Measurements from ENCODE around the gene LYZL2.
A peak's percentile ranks its signal among the peaks of the same experiment; 100 is the strongest.

LYZL2 gene

DNA sequence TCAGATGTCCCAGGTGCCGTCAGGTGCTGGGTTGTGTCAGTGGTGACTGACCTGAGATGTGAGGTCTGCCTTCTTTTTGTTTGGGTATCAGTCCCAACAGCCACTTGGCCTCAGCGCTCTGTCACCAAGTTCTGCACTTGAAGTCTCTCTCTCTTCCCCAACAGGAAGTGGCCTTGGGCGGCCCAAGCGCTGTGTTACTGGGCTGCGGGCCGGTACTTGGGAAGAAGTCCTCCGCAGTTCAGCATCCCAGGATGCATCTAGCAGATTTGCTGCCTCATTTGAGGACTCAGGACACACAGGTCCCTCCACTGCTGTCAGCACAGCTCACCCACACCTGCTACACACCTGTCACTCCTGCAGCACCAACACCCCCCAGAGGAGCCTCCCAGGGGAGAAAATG, 40.1 kb downstream of the LYZL2 start:
- FAIRE-seq = no peak

GRCh38 chr10:30587522-30588031, 42.0 kb downstream of the LYZL2 start:
- no peak for FAIRE-seq

DNA sequence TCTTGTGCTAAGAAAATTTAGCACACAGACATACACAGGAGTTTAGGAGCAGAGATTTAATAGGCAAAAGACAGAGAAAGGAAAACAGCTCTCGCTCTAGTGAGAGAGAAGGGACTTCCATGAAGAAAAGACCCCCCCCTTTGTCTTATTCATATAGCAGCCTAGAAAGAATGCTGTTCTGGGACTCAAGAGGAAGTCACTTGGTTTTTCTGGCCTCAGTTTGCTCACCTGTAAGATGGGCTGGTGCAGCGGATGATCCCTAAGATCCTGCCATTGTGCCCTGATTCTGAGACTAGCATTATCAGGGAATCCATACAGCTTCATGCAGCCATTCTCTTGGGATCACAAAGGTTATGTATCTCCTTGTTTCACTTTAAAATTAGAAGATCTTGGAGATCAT, 42.7 kb downstream of the LYZL2 start:
- FAIRE-seq = no peak

GRCh38 chr10:30583778-30584415, 45.7 kb downstream of the LYZL2 start:
- no peak for FAIRE-seq

GRCh38 chr10:30581779-30582380, 47.7 kb downstream of the LYZL2 start:
- FAIRE-seq = peak; percentile 77

DNA sequence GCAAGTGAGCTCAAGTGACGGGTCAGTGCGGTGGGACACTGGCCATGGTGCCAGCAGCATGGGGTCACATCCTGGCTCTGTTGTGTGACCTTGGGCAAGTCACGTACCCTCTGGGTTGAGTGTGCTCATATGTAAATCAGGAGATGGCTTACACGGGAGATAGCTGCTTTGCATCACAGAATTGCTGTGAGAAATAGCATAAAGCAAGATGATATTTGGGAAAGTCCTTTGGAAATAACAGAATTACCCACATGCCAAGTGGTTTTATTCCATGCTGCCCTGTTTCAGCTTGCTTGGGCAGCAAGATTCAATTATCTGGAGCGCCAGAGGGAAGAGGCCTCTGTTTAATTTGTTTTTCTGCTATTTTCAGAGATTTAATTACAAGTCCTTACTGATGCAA, 48.9 kb downstream of the LYZL2 start:
- FAIRE-seq = no peak

- no peak for FAIRE-seq
These were observed 49.3 kb downstream of the LYZL2 start for GRCh38 chr10:30580241-30580640.

DNA sequence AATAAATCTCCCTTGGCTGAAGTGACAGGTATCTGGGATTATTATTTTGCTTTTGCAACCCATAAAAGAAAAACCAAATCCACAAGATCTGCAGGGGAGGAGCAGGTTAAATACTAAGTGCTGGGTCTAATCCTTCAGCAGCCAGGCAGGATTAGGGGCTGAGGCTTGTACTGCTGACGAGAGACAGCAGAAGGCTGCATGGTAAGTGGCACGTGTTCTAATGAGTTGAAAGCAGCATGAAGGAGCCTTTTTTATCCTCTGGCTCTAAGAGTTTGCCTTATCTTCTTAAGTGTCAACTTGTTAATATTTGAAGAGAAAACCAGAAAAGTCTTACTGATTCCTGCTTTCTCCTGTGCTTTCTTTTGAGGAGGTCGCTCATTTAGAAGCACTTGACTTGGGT, 50.0 kb downstream of the LYZL2 start:
- FAIRE-seq = no peak

DNA sequence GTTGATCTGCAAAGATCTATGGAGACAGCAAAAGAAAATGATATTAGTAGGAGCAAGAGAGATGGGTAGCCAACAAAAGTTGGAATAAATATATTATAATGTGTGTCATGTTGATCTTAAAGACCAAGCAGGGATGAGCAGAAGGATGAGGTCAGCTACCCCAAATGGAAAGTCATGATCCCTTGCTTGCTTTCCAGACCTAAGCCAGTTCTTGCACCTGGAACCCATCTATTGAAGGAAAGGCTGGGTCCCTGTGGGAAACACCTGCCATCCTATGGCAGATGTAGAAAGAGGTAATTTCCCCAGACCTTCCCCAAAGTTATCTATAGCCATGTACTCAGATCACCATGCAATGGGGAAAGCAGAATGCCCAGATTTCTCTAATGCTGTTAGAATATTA, 52.5 kb downstream of the LYZL2 start:
- FAIRE-seq = no peak

DNA sequence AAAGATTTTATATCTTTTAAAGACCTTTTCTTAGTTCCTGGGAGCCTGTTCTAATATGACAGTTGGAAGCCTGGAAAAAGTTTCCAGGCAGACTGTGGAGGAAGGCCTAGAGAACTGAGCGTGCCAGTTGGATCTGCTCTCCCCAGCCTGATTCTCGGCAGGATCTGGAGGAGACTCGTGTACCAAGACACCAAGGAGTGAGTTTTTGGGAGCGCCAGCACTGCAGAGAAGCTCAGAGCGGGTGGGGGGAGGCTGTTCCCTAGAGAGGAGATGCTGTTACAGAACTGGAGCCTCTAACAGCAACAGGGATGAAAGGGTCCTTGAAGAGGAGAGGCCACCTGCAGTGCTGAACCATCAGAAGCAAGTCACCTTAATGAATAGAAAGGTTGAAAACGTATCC, 52.9 kb downstream of the LYZL2 start:
- FAIRE-seq = no peak

DNA sequence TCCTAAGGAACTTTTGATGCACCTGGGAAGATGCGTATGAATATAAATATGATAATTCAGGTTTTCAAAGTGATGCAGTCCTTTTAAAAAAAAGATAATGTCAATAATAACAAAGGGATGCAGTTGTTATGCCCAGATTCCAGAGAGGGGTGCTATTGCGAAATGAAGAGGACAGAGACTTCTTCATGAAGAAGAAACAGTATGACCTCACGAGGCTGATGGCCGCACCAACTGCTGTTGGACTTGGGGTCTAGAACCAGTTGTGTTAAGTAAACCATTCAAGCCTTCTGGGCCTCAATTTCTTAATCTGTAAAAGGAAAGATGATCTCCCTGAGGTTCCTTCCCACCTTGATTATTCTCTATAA, 55.1 kb downstream of the LYZL2 start:
- no peak for FAIRE-seq

DNA sequence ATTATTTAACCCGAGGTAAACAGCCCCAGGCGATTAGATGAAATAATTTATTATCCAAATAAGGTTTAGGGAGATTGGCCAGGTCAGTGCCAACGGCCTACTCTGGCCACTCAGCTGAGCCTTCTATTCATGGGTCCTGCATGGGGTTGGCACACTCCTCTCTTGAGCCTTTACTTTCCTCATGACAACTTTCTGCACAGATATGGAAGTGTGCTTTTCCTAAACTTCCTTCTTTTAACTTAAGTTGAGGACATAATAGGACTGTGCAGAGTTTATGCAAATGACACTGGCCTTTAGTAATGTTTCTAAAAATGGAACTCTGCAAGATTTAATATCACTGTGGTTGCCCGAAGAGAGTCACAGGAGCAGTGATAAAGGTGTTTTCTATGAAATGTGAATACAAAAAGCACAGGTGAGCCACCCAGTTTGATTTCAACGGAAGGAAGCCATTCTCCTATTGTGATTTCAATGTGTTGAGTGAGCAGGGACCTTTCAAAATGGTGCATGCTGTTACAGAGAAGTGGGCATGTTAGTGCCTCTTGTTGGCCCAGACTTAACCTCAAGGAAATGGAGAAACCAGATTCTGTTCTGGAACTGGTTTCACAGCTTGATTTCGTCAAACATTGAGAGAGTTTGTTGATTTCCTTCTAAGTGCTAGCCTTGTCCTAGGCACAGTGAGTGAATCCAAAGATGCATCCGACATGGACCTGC, 55.7 kb downstream of the LYZL2 start:
- FAIRE-seq = no peak

DNA sequence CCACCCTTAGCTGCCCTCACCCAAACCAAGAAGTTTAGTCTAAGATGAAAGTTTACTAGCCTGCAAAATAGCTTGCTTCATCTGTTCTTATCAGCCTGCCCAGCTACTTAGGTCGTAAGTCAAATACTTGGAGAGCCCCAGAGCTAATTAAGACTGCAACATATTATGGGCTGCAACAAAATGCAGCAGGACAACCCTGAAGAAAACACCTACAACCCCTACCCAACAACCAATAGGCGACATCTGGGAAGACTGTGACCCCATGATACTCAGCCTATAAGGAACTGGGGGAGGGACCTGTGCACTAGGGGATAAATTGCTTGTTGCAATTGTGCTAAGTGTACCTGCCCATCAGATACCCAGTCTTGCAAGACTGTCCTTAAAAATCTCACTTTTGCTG, 64.1 kb downstream of the LYZL2 start:
- FAIRE-seq = no peak

GRCh38 chr10:30562787-30563186, 66.8 kb downstream of the LYZL2 start:
- no peak for FAIRE-seq

All from TTC549 (cell line).